K562 (cell line): ENCODE data around the gene ENG. TPM values are rescaled to one million over a fixed set of nuclear protein-coding genes. Genes with fewer than 3 reads are reported as not detected.

Experiments used
- EP300 ChIP-seq: IDR thresholded peaks from 2 replicates; pipeline ENCODE4 v1.6.1; 2012; ENCODE audit warnings: low read length, improper control_type of control experiment
- EZH2 ChIP-seq: IDR thresholded peaks from 2 replicates; pipeline ENCODE4 v1.6.1; 2012; ENCODE audit warnings: low read depth, mild to moderate bottlenecking, inconsistent platforms, low read length, borderline replicate concordance
- GATAD2A ChIP-seq: fragments of 450-650 bp; IDR thresholded peaks from 2 replicates; pipeline ENCODE4 v1.6.1; 2017
- HNRNPK ChIP-seq: fragments of 200-400 bp; formaldehyde crosslinking; IDR thresholded peaks from one replicate; pipeline ENCODE4 v1.6.1; 2018; ENCODE audit warnings: mild to moderate bottlenecking, low read depth, low read length; ENCODE audit not compliant: poor library complexity, severe bottlenecking
- HSF4 ChIP-seq: fragments of 250-450 bp; sonication (Bioruptor Pico); IDR thresholded peaks from 2 replicates; pipeline ENCODE4 v2.1.2; 2022; ENCODE audit warnings: mild to moderate bottlenecking, moderate library complexity, borderline replicate concordance
- NCOR1 ChIP-seq: fragments of 450-650 bp; IDR thresholded peaks from 2 replicates; pipeline ENCODE4 v1.6.1; 2016; ENCODE audit warnings: mild to moderate bottlenecking, moderate library complexity
- NRF1 ChIP-seq, 2 experiments: fragments of 450-650 bp; IDR thresholded peaks in 1 of 2; conservative IDR thresholded peaks in 1 of 2; 2 replicates each; pipeline ENCODE4 v1.6.1; 2014; ENCODE audit warnings: mild to moderate bottlenecking in 2 of 2
- PHB2 ChIP-seq: fragments of 450-650 bp; IDR thresholded peaks from 2 replicates; pipeline ENCODE4 v1.6.1; 2017; ENCODE audit warnings: low read depth
- PHF21A ChIP-seq: fragments of 450-650 bp; IDR thresholded peaks from 2 replicates; pipeline ENCODE4 v1.6.1; 2017; ENCODE audit warnings: low read depth, borderline replicate concordance
- POU5F1 ChIP-seq: fragments of 150-350 bp; IDR thresholded peaks from 2 replicates; pipeline ENCODE4 v1.6.1; 2014; ENCODE audit warnings: borderline replicate concordance, low read length, low read depth, mild to moderate bottlenecking; ENCODE audit not compliant: partially characterized antibody
- RAD21 ChIP-seq, 2 experiments: fragments of 250-450 bp in 1 of 2; fragments of 450-650 bp in 1 of 2; sonication (Bioruptor Pico) in 1 of 2; formaldehyde crosslinking in 1 of 2; IDR thresholded peaks in 1 of 2; conservative IDR thresholded peaks in 1 of 2; 2 replicates each; pipeline versions ENCODE4 v1.4.0 to v1.8.0; 2020 to 2022; ENCODE audit warnings: mild to moderate bottlenecking in 2 of 2, moderate library complexity in 1 of 2
- SMAD3 ChIP-seq: fragments of 450-650 bp; formaldehyde crosslinking; conservative IDR thresholded peaks from 2 replicates; pipeline ENCODE4 v1.4.0; 2020; ENCODE audit warnings: mild to moderate bottlenecking
- TOE1 ChIP-seq, 2 experiments: fragments of 450-650 bp in 1 of 2; sonication (generic) in 1 of 2; formaldehyde crosslinking in 1 of 2; IDR thresholded peaks; 2 replicates each; pipeline versions ENCODE4 v1.7.1 to v1.8.0; 2016 to 2022; ENCODE audit warnings: borderline replicate concordance in 2 of 2, mild to moderate bottlenecking in 2 of 2, antibody characterized with exemption in 1 of 2, inconsistent platforms in 1 of 2, low read depth in 1 of 2, missing genetic modification reagents in 1 of 2, moderate library complexity in 1 of 2
- WHSC1 ChIP-seq: IDR thresholded peaks from one replicate; pipeline ENCODE4 v1.6.1; 2012; ENCODE audit warnings: low read length, control low read depth, inconsistent platforms
- ZFPM2 ChIP-seq: fragments of 250-450 bp; sonication (Bioruptor Pico); IDR thresholded peaks from 2 replicates; pipeline ENCODE4 v1.5.1; 2022; ENCODE audit warnings: mild to moderate bottlenecking
- ZNF175 ChIP-seq: fragments of 200-800 bp; sonication (Bioruptor generic); IDR thresholded peaks from 2 replicates; pipeline ENCODE4 v1.6.1; 2016; ENCODE audit warnings: low read depth, mild to moderate bottlenecking, missing genetic modification characterization, missing compliant biosample characterization
- ZNF655 ChIP-seq: fragments of 250-450 bp; sonication (Bioruptor Pico); IDR thresholded peaks from 2 replicates; pipeline ENCODE4 v1.5.0; 2021
- polyA plus RNA-seq, 8 experiments: library from polyadenylated mRNA; depleted of rRNA in 4 of 8; stranded (reverse) in 5 of 8; unstranded in 3 of 8; fragments of >200 nt; fragmentation: Nextera tagmentation in 2 of 8; fragmentation: Illumina TruSeq in 1 of 8; extraction: Ambion mirVana in 2 of 8; extraction: Trizol in 1 of 8; gene quantifications; 2 replicates each; pipeline versions ENCODE4 v1.2.1 to v1.2.3, GENCODE V29; 2011 to 2014; ENCODE audit warnings: inconsistent platforms in 1 of 8, missing spikeins in 1 of 8
- total RNA-seq, 7 experiments: library from RNA; depleted of rRNA in 6 of 7; stranded (reverse); fragments of >200 nt in 6 of 7; fragmentation: Illumina TruSeq in 2 of 7; extraction: Trizol in 2 of 7; gene quantifications; 2 replicates each; pipeline versions ENCODE4 v1.2.1 to v1.2.3, GENCODE V29; 2011 to 2021; ENCODE audit warnings: low replicate concordance in 1 of 7

ENG gene
- total and polyA plus RNA-seq, 9 of the 15 experiments (the other 6 are each of a cell fraction or from before 2014, with no cell fraction given): 0.04 to 0.40 (median 0.14) TPM; not detected in 1

- 0 out of 2 replicates have a peak, but pooled peaks have one; percentile 14 for TF ChIP-seq TOE1 (IDR thresholded peaks at IDR 0.05; ENCODE audit: borderline replicate concordance)
- no peak for TF ChIP-seq TOE1 (CRISPR knock-in tag; IDR thresholded peaks at IDR 0.05; ENCODE audit: borderline replicate concordance, low read depth)
- TF ChIP-seq SMAD3 (CRISPR knock-in tag): no peak
- no peak for TF ChIP-seq POU5F1
- no peak for TF ChIP-seq WHSC1
- TF ChIP-seq EZH2: no peak
- no peak for TF ChIP-seq GATAD2A
- no peak for TF ChIP-seq PHF21A
- TF ChIP-seq NCOR1: no peak
- peak; percentile 50 for TF ChIP-seq EP300
- no peak for TF ChIP-seq ZNF175 (CRISPR knock-in tag)
- no peak for TF ChIP-seq RAD21 (CRISPR knock-in tag; conservative IDR thresholded peaks at IDR 0.05 in 1 of 2, IDR thresholded peaks at IDR 0.05 in 1 of 2)
- no peak for TF ChIP-seq ZNF655 (CRISPR knock-in tag)
- TF ChIP-seq PHB2: no peak
- TF ChIP-seq HSF4 (CRISPR knock-in tag): no peak
- TF ChIP-seq ZFPM2 (CRISPR knock-in tag): no peak
- TF ChIP-seq NRF1 (conservative IDR thresholded peaks at IDR 0.05 in 1 of 2, IDR thresholded peaks at IDR 0.05 in 1 of 2): 0 out of 4 replicates have a peak, but pooled peaks of 1 of the 2 experiments have one; percentile 11
- no peak for TF ChIP-seq HNRNPK
Observed at GRCh38 chr9:127903557-127904475, 49.4 kb upstream of the ENG start (continued).
